K562 (cell line): Measurements from ENCODE around the gene MSTN. TPM values are rescaled to one million over a fixed set of nuclear protein-coding genes. Genes with fewer than 3 reads are reported as not detected.

Experiments
- ATAC-seq: fragments of 200-7000 bp; cut with Tn5 transposase; 3 replicates; pipeline ENCODE4 v1.9.1; 2020; ENCODE audit warnings: moderate library complexity
- BruUV-seq: library from RNA; stranded (reverse); fragments of 400-500 nt; replicated peaks from 2 replicates; lab custom pipeline; 2021; lab: Mats Ljungman, UMichigan
- CTCF ChIA-PET: fragments of 300-600 bp; formaldehyde crosslinking; extraction: SDS; loops from one replicate; lab custom pipeline; 2021; ENCODE audit warnings: low intra/inter-chr PET ratio; lab: Yijun Ruan, JAX
- POLR2A ChIA-PET: fragments of 300-600, 350-650 bp; sonication (Branson Sonifier 250); formaldehyde crosslinking; extraction: SDS; loops from one replicate; lab custom pipeline; 2021; ENCODE audit warnings: antibody characterized with exemption, inconsistent platforms; lab: Yijun Ruan, JAX
- DNase-seq, 4 experiments: peaks; one replicate each; pipeline versions ENCODE4 v3.0.0 to v3.0.0-alpha.2; 2011 to 2018; ENCODE audit warnings: low spot score in 3 of 4, mixed read lengths in 3 of 4; ENCODE audit errors: extremely low read depth in 1 of 4
- FAIRE-seq: peaks from 2 replicates; lab custom pipeline; 2011; peaks lifted over from hg19 to GRCh38; lab: Jason Lieb, UNC
- H2AFZ ChIP-seq: 2 replicates; pipeline ENCODE4 v1.6.0; 2011; ENCODE audit warnings: low read depth, low read length, control low read depth, inconsistent platforms
- H3K27ac ChIP-seq: fragments of 200-600 bp; 3 replicates; pipeline ENCODE4 v1.8.0; 2011; ENCODE audit warnings: low read depth, mild to moderate bottlenecking, control low read depth, inconsistent platforms, low read length, moderate library complexity, mixed read lengths; ENCODE audit errors: extremely low read depth
- H3K27me3 ChIP-seq, 2 experiments: fragments of 300-600 bp in 1 of 2; 2 replicates in 1 of 2; 3 replicates in 1 of 2; pipeline versions ENCODE4 v1.6.0 to v1.8.0; 2011; ENCODE audit warnings: inconsistent platforms in 2 of 2, low read length in 2 of 2, mild to moderate bottlenecking in 1 of 2, mixed read lengths in 1 of 2, moderate library complexity in 1 of 2; ENCODE audit not compliant: control insufficient read depth in 2 of 2, insufficient read depth in 2 of 2
- H3K36me3 ChIP-seq: fragments of 300-600 bp; 3 replicates; pipeline ENCODE4 v1.8.0; 2011; ENCODE audit warnings: mild to moderate bottlenecking, low read length, inconsistent platforms; ENCODE audit not compliant: control insufficient read depth, insufficient read depth
- H3K4me1 ChIP-seq, 2 experiments: fragments of 200-600 bp in 1 of 2; replicated peaks in 1 of 2; 2 replicates in 1 of 2; 3 replicates in 1 of 2; pipeline versions ENCODE4 v1.5.1 to v1.8.0; 2011; ENCODE audit warnings: inconsistent platforms in 2 of 2, low read length in 2 of 2, mild to moderate bottlenecking in 1 of 2, mixed read lengths in 1 of 2, moderate library complexity in 1 of 2; ENCODE audit not compliant: control insufficient read depth in 2 of 2, insufficient read depth in 2 of 2
- H3K4me2 ChIP-seq: 2 replicates; pipeline ENCODE4 v1.6.1; 2011; ENCODE audit warnings: low read length, control low read depth, inconsistent platforms, mixed read lengths; ENCODE audit not compliant: insufficient read depth
- H3K4me3 ChIP-seq: fragments of 200-600 bp; sonication (generic), shearing (Covaris generic); 2 replicates; pipeline ENCODE4 v1.5.1; 2016; ENCODE audit warnings: control low read depth, inconsistent platforms
- H3K79me2 ChIP-seq: fragments of 200-600 bp; 3 replicates; pipeline ENCODE4 v1.8.0; 2011; ENCODE audit warnings: low read length, inconsistent platforms; ENCODE audit not compliant: control insufficient read depth, insufficient read depth
- H3K9ac ChIP-seq, 2 experiments: 2 replicates each; pipeline versions ENCODE4 v1.6.0 to v1.6.1; 2011; ENCODE audit warnings: low read depth in 2 of 2, low read length in 2 of 2, control low read depth in 1 of 2, inconsistent platforms in 1 of 2, mild to moderate bottlenecking in 1 of 2, mixed read lengths in 1 of 2; ENCODE audit not compliant: insufficient read depth in 1 of 2
- H3K9me1 ChIP-seq: one replicate; pipeline ENCODE4 v1.6.0; 2011; ENCODE audit warnings: inconsistent platforms, mild to moderate bottlenecking, low read length, moderate library complexity; ENCODE audit not compliant: control insufficient read depth, insufficient read depth
- H3K9me3 ChIP-seq: replicated peaks from 2 replicates; pipeline ENCODE4 v1.5.1; 2011; ENCODE audit warnings: low read depth, low read length, inconsistent platforms; ENCODE audit not compliant: control insufficient read depth, insufficient read depth
- H4K20me1 ChIP-seq: replicated peaks from 2 replicates; pipeline ENCODE4 v1.6.1; 2011; ENCODE audit warnings: low read length, inconsistent platforms, mixed read lengths; ENCODE audit not compliant: control insufficient read depth, insufficient read depth
- ASH1L ChIP-seq: fragments of 450-650 bp; IDR thresholded peaks from 2 replicates; pipeline ENCODE4 v1.6.1; 2018; ENCODE audit warnings: borderline replicate concordance, mild to moderate bottlenecking, low read depth; ENCODE audit not compliant: partially characterized antibody
- FOXA1 ChIP-seq: fragments of 450-650 bp; IDR thresholded peaks from 2 replicates; pipeline ENCODE4 v1.6.1; 2016; ENCODE audit warnings: mild to moderate bottlenecking, borderline replicate concordance
- LARP7 ChIP-seq: fragments of 450-650 bp; IDR thresholded peaks from 2 replicates; pipeline ENCODE4 v1.6.1; 2016
- MLX ChIP-seq, 2 experiments: fragments of 450-650 bp in 1 of 2; sonication (generic) in 1 of 2; formaldehyde crosslinking; conservative IDR thresholded peaks; 2 replicates each; pipeline versions ENCODE4 v1.4.0 to v1.8.1; 2020 to 2022; ENCODE audit warnings: mild to moderate bottlenecking in 1 of 2, missing genetic modification reagents in 1 of 2
- NBN ChIP-seq: fragments of 450-650 bp; IDR thresholded peaks from 2 replicates; pipeline ENCODE4 v1.6.1; 2016; ENCODE audit warnings: low read depth, mild to moderate bottlenecking
- NEUROD1 ChIP-seq: fragments of 150-350 bp; IDR thresholded peaks from 2 replicates; pipeline ENCODE4 v1.6.1; 2014; ENCODE audit warnings: borderline replicate concordance, low read length, low read depth; ENCODE audit not compliant: partially characterized antibody
- POLR2AphosphoS5 ChIP-seq: IDR thresholded peaks from 2 replicates; pipeline ENCODE4 v1.6.1; 2011; ENCODE audit warnings: mild to moderate bottlenecking, low read depth, low read length, moderate library complexity; ENCODE audit not compliant: control insufficient read depth, insufficient read depth
- SIRT6 ChIP-seq: IDR thresholded peaks from one replicate; pipeline ENCODE4 v1.6.1; 2012; ENCODE audit warnings: low read depth, mild to moderate bottlenecking, control low read depth, inconsistent platforms, low read length, moderate library complexity
- SMARCA4 ChIP-seq: fragments of 450-650 bp; IDR thresholded peaks from 2 replicates; pipeline ENCODE4 v1.6.1; 2016
- SRSF9 ChIP-seq: fragments of 200-400 bp; formaldehyde crosslinking; IDR thresholded peaks from 2 replicates; pipeline ENCODE4 v1.6.1; 2017; ENCODE audit warnings: low read depth, low read length, borderline replicate concordance
- STAG1 ChIP-seq: sonication (generic); formaldehyde crosslinking; IDR thresholded peaks from 2 replicates; pipeline ENCODE4 v1.5.0; 2020; ENCODE audit warnings: missing genetic modification reagents, borderline replicate concordance
- TCFL5 ChIP-seq: fragments of 250-450 bp; sonication (Bioruptor Pico); conservative IDR thresholded peaks from 2 replicates; pipeline ENCODE4 v1.6.1; 2021; ENCODE audit warnings: mild to moderate bottlenecking, moderate library complexity, matching md5 sums
- ZKSCAN3 ChIP-seq: fragments of 250-450 bp; sonication (Bioruptor Pico); IDR thresholded peaks from 2 replicates; pipeline ENCODE4 v1.4.0; 2020
- ZNF24 ChIP-seq: fragments of 450-650 bp; IDR thresholded peaks from 2 replicates; pipeline ENCODE4 v1.6.1; 2016
- ZNF282 ChIP-seq: sonication (generic); formaldehyde crosslinking; IDR thresholded peaks from 2 replicates; pipeline ENCODE4 v1.8.1; 2023; ENCODE audit warnings: missing genetic modification reagents
- ZNF3 ChIP-seq: fragments of 250-450 bp; sonication (Bioruptor Pico); IDR thresholded peaks from 2 replicates; pipeline ENCODE4 v1.5.0; 2021; ENCODE audit warnings: mild to moderate bottlenecking, moderate library complexity
- ZNF699 ChIP-seq: fragments of 250-450 bp; sonication (Bioruptor Pico); IDR thresholded peaks from 2 replicates; pipeline ENCODE4 v1.8.0; 2021; ENCODE audit warnings: mild to moderate bottlenecking, moderate library complexity; ENCODE audit not compliant: insufficient replicate concordance
- WGBS: fragments of 100-300 bp; shearing (Covaris generic); methylation state at CpG from one replicate; pipeline ENCODE4 v1.1.6; 2016; ENCODE audit warnings: low coverage, mixed read lengths; ENCODE audit not compliant: insufficient coverage; ENCODE audit errors: missing lambda C conversion rate; 5-methylcytosine and 5-hydroxymethylcytosine counted together
- in situ Hi-C: fragments of 300-500 bp; cut with MboI; formaldehyde crosslinking; loops from 4 replicates; pipeline ENCODE4 v1.15.0; 2018; ENCODE audit warnings: inconsistent platforms, mixed read lengths
- intact Hi-C: fragments of 100-400 bp; cut with micrococcal nuclease; formaldehyde crosslinking; loops from 2 replicates; pipeline ENCODE4 v1.14.2; 2022
- polyA plus RNA-seq, 8 experiments: library from polyadenylated mRNA; depleted of rRNA in 4 of 8; stranded (reverse) in 5 of 8; unstranded in 3 of 8; fragments of >200 nt; fragmentation: Nextera tagmentation in 2 of 8; fragmentation: Illumina TruSeq in 1 of 8; extraction: Ambion mirVana in 2 of 8; extraction: Trizol in 1 of 8; gene quantifications; 2 replicates each; pipeline versions ENCODE4 v1.2.1 to v1.2.3, GENCODE V29; 2011 to 2014; ENCODE audit warnings: inconsistent platforms in 1 of 8, missing spikeins in 1 of 8
- total RNA-seq, 7 experiments: library from RNA; depleted of rRNA in 6 of 7; stranded (reverse); fragments of >200 nt in 6 of 7; fragmentation: Illumina TruSeq in 2 of 7; extraction: Trizol in 2 of 7; gene quantifications; 2 replicates each; pipeline versions ENCODE4 v1.2.1 to v1.2.3, GENCODE V29; 2011 to 2021; ENCODE audit warnings: low replicate concordance in 1 of 7
- TF ChIP-seq, protein P1 (sequence below): IDR thresholded peaks from 2 replicates; pipeline ENCODE4 v1.6.1; 2014; ENCODE audit warnings: antibody characterized with exemption

The MSTN gene
- total and polyA plus RNA-seq, 9 of the 15 experiments (the other 6 are each of a cell fraction or from before 2014, with no cell fraction given): not detected

- WGBS: 6% methylated on average over 3 of the region's 3 CpGs
- no TSS peak for BruUV-seq
- no peaks in the 10 kb centered on the region for H4K20me1 ChIP-seq
- no peak for DNase-seq
- no peak overlapping the region for H3K27ac ChIP-seq
- ChIA-PET CTCF (no interaction called here), POLR2A (no interaction called here)
- no peak for FAIRE-seq
- in situ Hi-C loops (no loop called here), intact Hi-C loops (no loop called here)
- no peak for ATAC-seq
- no peak overlapping the region for H3K9ac ChIP-seq
- peaks cover 0 to 4% of the 10 kb centered on the region in 2 experiments; a peak in 3 of 5 replicates for H3K4me1 ChIP-seq
- no peak overlapping the region for H2AFZ ChIP-seq
- no peak for TF ChIP-seq NBN
- no peak for TF ChIP-seq NEUROD1
- TF ChIP-seq MLX (CRISPR knock-in tag; conservative IDR thresholded peaks at IDR 0.05): no peak
- no peaks in the 10 kb centered on the region for H3K36me3 ChIP-seq
- no peak overlapping the region for H3K4me3 ChIP-seq
- H3K4me2 ChIP-seq: no peak overlapping the region
- no peaks in the 10 kb centered on the region for H3K79me2 ChIP-seq
- H3K9me1 ChIP-seq: no peaks in the 10 kb centered on the region
- H3K27me3 ChIP-seq: no peaks in the 10 kb centered on the region
- H3K9me3 ChIP-seq: no peaks in the 10 kb centered on the region
These were observed 19.1 kb downstream of the MSTN start for GRCh38 chr2:190043441-190043840.

DNA sequence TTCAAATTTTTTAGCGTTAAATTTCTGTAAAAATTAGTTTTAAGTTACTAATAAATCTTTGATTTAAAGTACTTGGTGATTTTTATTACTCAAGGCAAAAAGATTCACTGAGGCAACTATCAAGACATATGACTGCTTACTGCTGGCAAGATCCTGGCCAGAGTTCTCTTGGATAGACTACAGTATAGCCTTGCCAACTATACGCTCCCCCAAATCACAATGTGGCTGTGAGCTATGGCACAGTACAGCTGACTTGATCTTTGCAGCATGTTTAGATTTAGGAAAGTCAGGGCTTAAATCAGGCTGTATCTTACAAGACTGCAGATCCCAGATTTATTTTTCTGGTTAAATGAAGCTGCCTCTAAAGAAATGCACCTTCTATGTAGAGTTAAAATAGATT is 26.5 kb downstream of the MSTN start:
- Histone ChIP-seq H4K20me1 (no peaks in the 10 kb centered on the region), H3K9me1 (no peaks in the 10 kb centered on the region), H3K4me3 (no peak overlapping the region), H3K4me1 (no peaks in the 10 kb centered on the region), H3K9ac (no peak overlapping the region), H3K27ac (no peak overlapping the region), H3K4me2 (no peak overlapping the region), H3K79me2 (no peaks in the 10 kb centered on the region), H3K27me3 (no peaks in the 10 kb centered on the region), H3K36me3 (no peaks in the 10 kb centered on the region), H3K9me3 (no peaks in the 10 kb centered on the region), H2AFZ (no peak overlapping the region)
- intact Hi-C loops (no loop called here), in situ Hi-C loops (no loop called here)
- FAIRE-seq (no peak), ATAC-seq (no peak), DNase-seq (no peak)
- CTCF ChIA-PET: no interaction called here
- POLR2A ChIA-PET: interaction anchor here (0.7 kb wide), 1 partner anchor 125 kb away, joined by 3 read pairs; no protein-coding TSS in a partner anchor
- no TSS peak for BruUV-seq
- 13% methylated on average over 2 of the region's 2 CpGs for WGBS
- TF ChIP-seq STAG1 (CRISPR knock-in tag) (no peak), ZKSCAN3 (CRISPR knock-in tag) (no peak), ZNF282 (CRISPR knock-in tag) (no peak), ZNF24 (no peak), LARP7 (no peak), ASH1L (no peak), SIRT6 (no peak), ZNF3 (CRISPR knock-in tag) (no peak), SMARCA4 (no peak), FOXA1 (no peak), POLR2AphosphoS5 (no peak), ZNF699 (CRISPR knock-in tag) (no peak), SRSF9 (no peak), TCFL5 (CRISPR knock-in tag) (no peak)
- TF ChIP-seq, protein P1, sequence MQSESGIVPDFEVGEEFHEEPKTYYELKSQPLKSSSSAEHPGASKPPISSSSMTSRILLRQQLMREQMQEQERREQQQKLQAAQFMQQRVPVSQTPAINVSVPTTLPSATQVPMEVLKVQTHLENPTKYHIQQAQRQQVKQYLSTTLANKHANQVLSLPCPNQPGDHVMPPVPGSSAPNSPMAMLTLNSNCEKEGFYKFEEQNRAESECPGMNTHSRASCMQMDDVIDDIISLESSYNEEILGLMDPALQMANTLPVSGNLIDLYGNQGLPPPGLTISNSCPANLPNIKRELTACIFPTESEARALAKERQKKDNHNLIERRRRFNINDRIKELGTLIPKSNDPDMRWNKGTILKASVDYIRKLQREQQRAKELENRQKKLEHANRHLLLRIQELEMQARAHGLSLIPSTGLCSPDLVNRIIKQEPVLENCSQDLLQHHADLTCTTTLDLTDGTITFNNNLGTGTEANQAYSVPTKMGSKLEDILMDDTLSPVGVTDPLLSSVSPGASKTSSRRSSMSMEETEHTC: no peak
